Measurements from ENCODE around the gene ZC3H4.
A peak's percentile ranks its signal among the peaks of the same experiment; 100 is the strongest.

DNA sequence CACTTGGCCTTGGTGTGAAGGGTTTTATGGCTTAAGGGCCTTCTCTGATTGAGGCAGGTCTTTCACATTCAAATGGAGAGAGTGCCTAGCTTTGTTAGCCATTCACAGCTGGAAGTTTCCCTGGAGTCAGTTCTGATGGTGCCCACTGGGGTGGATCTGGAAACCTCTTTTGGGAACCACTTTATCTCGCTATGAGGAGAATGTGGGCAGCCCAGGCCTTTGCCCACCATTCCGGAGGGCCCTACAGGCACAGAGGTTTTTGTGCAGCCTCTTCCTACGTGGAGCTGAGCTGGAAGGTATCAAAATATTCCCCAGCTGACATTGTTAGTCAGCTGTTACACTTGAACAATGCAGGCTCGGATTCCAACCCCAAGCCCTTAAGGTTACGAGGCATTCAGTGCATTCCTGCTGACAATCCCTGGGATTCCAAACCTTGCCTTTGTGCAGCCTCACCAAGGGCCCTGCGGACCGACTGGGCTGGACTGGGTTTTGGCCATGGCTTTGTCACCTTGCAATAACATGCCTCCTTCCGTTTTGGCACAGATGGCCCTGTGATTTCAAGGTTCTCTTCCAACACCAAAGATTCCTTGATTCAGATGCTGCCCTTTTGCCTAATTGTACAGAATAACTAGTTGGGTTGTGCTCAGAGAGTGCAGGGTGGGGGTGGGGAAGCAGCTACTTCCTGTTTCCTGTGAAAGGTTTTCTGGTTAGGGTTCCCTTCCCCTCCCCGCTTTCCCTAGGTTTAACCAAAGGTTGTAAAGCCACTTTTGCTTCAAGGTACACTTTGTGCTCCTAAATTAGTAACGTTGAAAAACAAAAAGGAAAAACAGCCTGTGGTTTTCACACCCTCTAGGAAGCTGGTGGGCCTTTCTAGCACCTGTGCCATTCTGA, 44.1 kb upstream of the ZC3H4 start:
- TF ChIP-seq CTCF (IDR thresholded peaks at IDR 0.05) (peak in 3 of 6 experiments; percentile 7 to 26 (median 20)), POLR2A (IDR thresholded peaks at IDR 0.05) (no peak)
